Testis (tissue), 2 donors: ENCODE measurements around the gene NPIPB4.
"Not testable (repeated sequence)": the region's sequence is repeated elsewhere in the genome, so short reads cannot be mapped to it uniquely, and the experiment has no call there.

Experiments
- POLR2A ChIP-seq: fragments of 450-650 bp; IDR thresholded peaks from one replicate; pipeline ENCODE4 v1.6.1; 2017; ENCODE audit warnings: antibody characterized with exemption, mild to moderate bottlenecking, moderate library complexity
- TF ChIP-seq, protein P1 (sequence below), 3 experiments: fragments of 450-650 bp in 2 of 3; fragments of 200-600 bp in 1 of 3; sonication (generic) in 1 of 3; IDR thresholded peaks; one replicate each; pipeline ENCODE4 v1.5.1; 2016 to 2019; ENCODE audit warnings: antibody characterized with exemption in 3 of 3, mild to moderate bottlenecking in 2 of 3, moderate library complexity in 1 of 3

- TF ChIP-seq, protein P1, sequence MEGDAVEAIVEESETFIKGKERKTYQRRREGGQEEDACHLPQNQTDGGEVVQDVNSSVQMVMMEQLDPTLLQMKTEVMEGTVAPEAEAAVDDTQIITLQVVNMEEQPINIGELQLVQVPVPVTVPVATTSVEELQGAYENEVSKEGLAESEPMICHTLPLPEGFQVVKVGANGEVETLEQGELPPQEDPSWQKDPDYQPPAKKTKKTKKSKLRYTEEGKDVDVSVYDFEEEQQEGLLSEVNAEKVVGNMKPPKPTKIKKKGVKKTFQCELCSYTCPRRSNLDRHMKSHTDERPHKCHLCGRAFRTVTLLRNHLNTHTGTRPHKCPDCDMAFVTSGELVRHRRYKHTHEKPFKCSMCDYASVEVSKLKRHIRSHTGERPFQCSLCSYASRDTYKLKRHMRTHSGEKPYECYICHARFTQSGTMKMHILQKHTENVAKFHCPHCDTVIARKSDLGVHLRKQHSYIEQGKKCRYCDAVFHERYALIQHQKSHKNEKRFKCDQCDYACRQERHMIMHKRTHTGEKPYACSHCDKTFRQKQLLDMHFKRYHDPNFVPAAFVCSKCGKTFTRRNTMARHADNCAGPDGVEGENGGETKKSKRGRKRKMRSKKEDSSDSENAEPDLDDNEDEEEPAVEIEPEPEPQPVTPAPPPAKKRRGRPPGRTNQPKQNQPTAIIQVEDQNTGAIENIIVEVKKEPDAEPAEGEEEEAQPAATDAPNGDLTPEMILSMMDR (IDR thresholded peaks at IDR 0.05) = peak in 2 of 3 experiments; percentile 33 to 37
- not testable (repeated sequence) for TF ChIP-seq POLR2A
Measured at GRCh38 chr16:21801538-21802374, 55.8 kb downstream of the NPIPB4 start.
